ENCODE measurements around the gene PRPF6. TPM values are rescaled to one million over a fixed set of nuclear protein-coding genes. Genes with fewer than 3 reads are reported as not detected.

PRPF6 gene
- total and polyA plus RNA-seq, 2 of the 13 experiments (the other 11 are each of a cell fraction or from before 2014, with no cell fraction given): 63.7 to 101 TPM

DNA sequence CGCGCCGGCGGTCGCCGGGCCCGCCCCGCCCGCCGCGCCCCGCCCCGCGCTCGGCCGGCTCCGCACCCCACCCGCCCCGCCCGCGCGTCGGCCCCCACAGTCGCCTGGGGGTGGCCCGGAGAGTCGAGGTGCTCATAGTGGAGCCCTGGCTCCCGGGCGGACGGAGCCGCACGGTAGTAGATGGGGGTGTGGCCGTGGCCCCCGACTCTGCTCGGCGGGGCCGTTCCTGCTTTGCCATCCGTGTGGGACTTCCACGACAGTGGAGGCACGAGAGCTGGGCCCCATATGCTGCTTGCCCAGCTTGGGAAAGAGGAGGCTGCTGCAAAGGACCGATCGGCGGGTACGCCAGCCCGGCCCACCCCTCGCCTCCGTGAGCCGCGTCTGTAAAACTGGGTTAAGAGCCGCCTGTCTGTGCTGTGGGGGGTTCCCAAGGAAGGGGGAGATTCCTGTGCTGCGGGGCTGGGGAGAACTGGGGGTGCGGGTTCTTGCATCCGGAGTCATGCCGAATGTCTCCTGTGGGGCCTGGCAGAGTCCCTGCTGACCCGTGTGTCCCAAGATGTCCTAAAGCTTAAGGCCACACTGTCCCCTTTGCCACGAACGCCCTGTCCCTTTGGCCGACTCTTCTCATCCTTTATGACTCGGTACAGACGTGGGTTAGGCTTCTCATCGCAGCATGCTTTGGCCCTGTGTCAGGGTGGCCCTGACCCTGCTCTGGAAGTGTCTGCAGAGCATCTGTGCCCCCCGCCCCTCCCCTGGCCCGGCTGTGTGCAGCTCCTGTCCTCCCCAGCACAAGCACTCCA is 99.3 kb downstream of the PRPF6 start, which contains the start of gene OPRL1 (continued):
- 0 out of 2 replicates have a peak, but pooled peaks have one; percentile 32 for TF ChIP-seq SP2 (CRISPR knock-in tag; IDR thresholded peaks at IDR 0.05)
- TF ChIP-seq ZNF362 (CRISPR knock-in tag; IDR thresholded peaks at IDR 0.05; ENCODE audit: borderline replicate concordance): 0 out of 2 replicates have a peak, but pooled peaks have one; percentile 33
- no peak; the same call in 1 of the 2 replicates for TF ChIP-seq NR2F2 (IDR thresholded peaks at IDR 0.05; ENCODE audit: borderline replicate concordance, low read depth)
- no peak for TF ChIP-seq SRSF1 (optimal IDR thresholded peaks at IDR 0.05; ENCODE audit: low read depth, low read length)
- TF ChIP-seq ZFP36L2 (CRISPR knock-in tag; IDR thresholded peaks at IDR 0.05): no peak
- TF ChIP-seq TRIM24 (CRISPR knock-in tag; IDR thresholded peaks at IDR 0.05): 0 out of 2 replicates have a peak, but pooled peaks have one; percentile 57
- no peak for TF ChIP-seq JDP2 (CRISPR knock-in tag; IDR thresholded peaks at IDR 0.05; ENCODE audit: borderline replicate concordance)
- TF ChIP-seq, protein P1, sequence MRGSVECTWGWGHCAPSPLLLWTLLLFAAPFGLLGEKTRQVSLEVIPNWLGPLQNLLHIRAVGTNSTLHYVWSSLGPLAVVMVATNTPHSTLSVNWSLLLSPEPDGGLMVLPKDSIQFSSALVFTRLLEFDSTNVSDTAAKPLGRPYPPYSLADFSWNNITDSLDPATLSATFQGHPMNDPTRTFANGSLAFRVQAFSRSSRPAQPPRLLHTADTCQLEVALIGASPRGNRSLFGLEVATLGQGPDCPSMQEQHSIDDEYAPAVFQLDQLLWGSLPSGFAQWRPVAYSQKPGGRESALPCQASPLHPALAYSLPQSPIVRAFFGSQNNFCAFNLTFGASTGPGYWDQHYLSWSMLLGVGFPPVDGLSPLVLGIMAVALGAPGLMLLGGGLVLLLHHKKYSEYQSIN (CRISPR knock-in tag; IDR thresholded peaks at IDR 0.05; ENCODE audit: borderline replicate concordance): no peak
- TF ChIP-seq, protein P2, sequence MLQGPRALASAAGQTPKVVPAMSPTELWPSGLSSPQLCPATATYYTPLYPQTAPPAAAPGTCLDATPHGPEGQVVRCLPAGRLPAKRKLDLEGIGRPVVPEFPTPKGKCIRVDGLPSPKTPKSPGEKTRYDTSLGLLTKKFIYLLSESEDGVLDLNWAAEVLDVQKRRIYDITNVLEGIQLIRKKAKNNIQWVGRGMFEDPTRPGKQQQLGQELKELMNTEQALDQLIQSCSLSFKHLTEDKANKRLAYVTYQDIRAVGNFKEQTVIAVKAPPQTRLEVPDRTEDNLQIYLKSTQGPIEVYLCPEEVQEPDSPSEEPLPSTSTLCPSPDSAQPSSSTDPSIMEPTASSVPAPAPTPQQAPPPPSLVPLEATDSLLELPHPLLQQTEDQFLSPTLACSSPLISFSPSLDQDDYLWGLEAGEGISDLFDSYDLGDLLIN (CRISPR knock-in tag; IDR thresholded peaks at IDR 0.05; ENCODE audit: borderline replicate concordance): no peak
- TF ChIP-seq ZNF761 (CRISPR knock-in tag; conservative IDR thresholded peaks at IDR 0.05): peak; percentile 50; the same call in 1 of the 2 replicates
- TF ChIP-seq PCBP2 (optimal IDR thresholded peaks at IDR 0.05; ENCODE audit: low read depth, low read length, poor library complexity, severe bottlenecking): no peak
- TF ChIP-seq SNAI1 (CRISPR knock-in tag; IDR thresholded peaks at IDR 0.05; ENCODE audit: borderline replicate concordance): no peak
- TF ChIP-seq POLR2A (IDR thresholded peaks at IDR 0.05; ENCODE audit: insufficient read depth in 1 of 2, low read depth in 2 of 2, low read length in 2 of 2): 0 out of 4 replicates have a peak, but pooled peaks of 1 of the 2 experiments have one; percentile 5
- TF ChIP-seq NFIB (CRISPR knock-in tag; IDR thresholded peaks at IDR 0.05; ENCODE audit: borderline replicate concordance): no peak
- TF ChIP-seq KAT8 (CRISPR knock-in tag; IDR thresholded peaks at IDR 0.05): no peak
- no peak for TF ChIP-seq KDM5A (IDR thresholded peaks at IDR 0.05; ENCODE audit: borderline replicate concordance, low read length)
- no peak for TF ChIP-seq ZNF180 (CRISPR knock-in tag; IDR thresholded peaks at IDR 0.05; ENCODE audit: borderline replicate concordance, low read depth)
- TF ChIP-seq ZFP36L1 (CRISPR knock-in tag; IDR thresholded peaks at IDR 0.05): no peak
- TF ChIP-seq EED (CRISPR knock-in tag; IDR thresholded peaks at IDR 0.05): 0 out of 2 replicates have a peak, but pooled peaks have one; percentile 71
- peak; percentile 66; the same call in 1 of the 2 replicates for TF ChIP-seq TOPORS (CRISPR knock-in tag; IDR thresholded peaks at IDR 0.05)
- peak; percentile 70; the same call in 1 of the 2 replicates for TF ChIP-seq ZNF280B (CRISPR knock-in tag; IDR thresholded peaks at IDR 0.05; ENCODE audit: borderline replicate concordance)
- TF ChIP-seq FIP1L1 (IDR thresholded peaks at IDR 0.05; ENCODE audit: borderline replicate concordance, insufficient read depth, low read depth, low read length): no peak
- TF ChIP-seq SP5 (CRISPR knock-in tag; IDR thresholded peaks at IDR 0.05; ENCODE audit: borderline replicate concordance, low read depth): no peak
- TF ChIP-seq GABPB1 (CRISPR knock-in tag; IDR thresholded peaks at IDR 0.05): peak; percentile 18; the same call in 1 of the 2 replicates

All from HepG2 (cell line).